Activated CD4-positive, alpha-beta T cell treated with anti-CD3 and anti-CD28 coated beads, Interleukin-2, amount 50 U/mL, for 1 hour (primary cell): ENCODE measurements around the gene ADM2.
"Not testable (repeated sequence)": the region's sequence is repeated elsewhere in the genome, so short reads cannot be mapped to it uniquely, and the experiment has no call there.

ENCODE experiments used
- DNase-seq: peaks from one replicate; pipeline ENCODE4 v3.0.0-alpha.2; 2020

ADM2 gene

GRCh38 chr22:50506611-50507420 lies 25.5 kb downstream of the ADM2 start:
- no peak for DNase-seq

GRCh38 chr22:50507421-50507990 lies 26.2 kb downstream of the ADM2 start, which contains the start of gene LMF2:
Gene LMF2, minus strand, starts transcription at chr22:50507702. Its CDS starts 27 bp downstream, at chr22:50507675.
- peak; percentile 94 for DNase-seq

- peak; percentile 98 for DNase-seq
These were observed 26.9 kb downstream of the ADM2 start, which contains the start of gene NCAPH2 for GRCh38 chr22:50507991-50508884. Gene NCAPH2, plus strand, starts transcription at chr22:50508224. Its CDS starts 114 bp downstream, at chr22:50508338.

- no peak for DNase-seq
These were observed 27.6 kb downstream of the ADM2 start for GRCh38 chr22:50508897-50509296.

GRCh38 chr22:50513175-50513574 lies 31.8 kb downstream of the ADM2 start:
- DNase-seq = no peak

GRCh38 chr22:50516068-50516467 lies 34.7 kb downstream of the ADM2 start:
- no peak for DNase-seq

- DNase-seq = no peak
These were observed 35.5 kb downstream of the ADM2 start for GRCh38 chr22:50516891-50517290.

- no peak for DNase-seq
These were observed 36.3 kb downstream of the ADM2 start for GRCh38 chr22:50517495-50518260.

- no peak for DNase-seq
These were observed 37.3 kb downstream of the ADM2 start for GRCh38 chr22:50518606-50519005.

- DNase-seq = no peak
These were observed 37.8 kb downstream of the ADM2 start for GRCh38 chr22:50519151-50519550.

GRCh38 chr22:50520184-50520583 lies 38.8 kb downstream of the ADM2 start:
- DNase-seq = not testable (repeated sequence)

GRCh38 chr22:50520826-50521453 lies 39.6 kb downstream of the ADM2 start:
- no peak for DNase-seq

- DNase-seq = no peak
These were observed 40.4 kb downstream of the ADM2 start for GRCh38 chr22:50521710-50522109.

- no peak for DNase-seq
These were observed 41.0 kb downstream of the ADM2 start for GRCh38 chr22:50522208-50522805.

- no peak for DNase-seq
These were observed 41.6 kb downstream of the ADM2 start for GRCh38 chr22:50522806-50523438.

- DNase-seq = no peak
These were observed 42.1 kb downstream of the ADM2 start for GRCh38 chr22:50523458-50523805.

- no peak for DNase-seq
These were observed 42.7 kb downstream of the ADM2 start for GRCh38 chr22:50523806-50524675.

GRCh38 chr22:50524676-50525103 lies 43.3 kb downstream of the ADM2 start:
- no peak for DNase-seq

- DNase-seq = peak; percentile 98
These were observed 43.9 kb downstream of the ADM2 start, which contains the start of gene SCO2 for GRCh38 chr22:50525104-50525857. Gene SCO2, minus strand, starts transcription at chr22:50525598. Its CDS starts 1,187 bp downstream, at chr22:50524411.

GRCh38 chr22:50525858-50526107 lies 44.4 kb downstream of the ADM2 start:
- DNase-seq = no peak
